A673 (cell line): ENCODE data around the gene TMEM108. TPM values are rescaled to one million over a fixed set of nuclear protein-coding genes. Genes with fewer than 3 reads are reported as not detected.
A peak's percentile ranks its signal among the peaks of the same experiment; 100 is the strongest.
"Not testable (repeated sequence)": the region's sequence is repeated elsewhere in the genome, so short reads cannot be mapped to it uniquely, and the experiment has no call there.

Source experiments
- Bru-seq: library from RNA; stranded (reverse); fragments of 400-500 nt; gene quantifications from one replicate; lab custom pipeline; 2021; lab: Mats Ljungman, UMichigan
- BruChase-seq, 2 experiments: library from RNA; stranded (reverse); fragments of 400-500 nt; gene quantifications; one replicate each; lab custom pipeline; 2021; lab: Mats Ljungman, UMichigan
- BruUV-seq: library from RNA; stranded (reverse); fragments of 400-500 nt; replicated peaks from 2 replicates; lab custom pipeline; 2021; lab: Mats Ljungman, UMichigan
- CTCF ChIA-PET: fragments of 300-600 bp; sonication (Branson Sonifier 250); formaldehyde crosslinking; loops from one replicate; lab custom pipeline; 2022; ENCODE audit warnings: antibody characterized with exemption; lab: Charles Lee
- POLR2A ChIA-PET: fragments of 300-600 bp; sonication (Branson Sonifier 250); formaldehyde crosslinking; loops from one replicate; lab custom pipeline; 2022; ENCODE audit warnings: antibody characterized with exemption; ENCODE audit not compliant: low non-redundant PET; lab: Charles Lee
- DNase-seq: peaks from one replicate; pipeline ENCODE4 v3.0.0-alpha.2; 2015; ENCODE audit warnings: low spot score
- H3K27ac ChIP-seq: fragments of 200-600 bp; sonication (generic); 2 replicates; pipeline ENCODE4 v1.5.1; 2016; ENCODE audit warnings: mixed run types, low read depth, mild to moderate bottlenecking, mixed read lengths, antibody characterized with exemption, low read length; ENCODE audit not compliant: poor library complexity, severe bottlenecking
- H3K27me3 ChIP-seq: fragments of 200-600 bp; sonication (generic); replicated peaks from 2 replicates; pipeline ENCODE4 v1.6.1; 2017; ENCODE audit warnings: mixed run types, low read depth, mild to moderate bottlenecking, mixed read lengths, antibody characterized with exemption, low read length; ENCODE audit not compliant: insufficient read depth, poor library complexity
- H3K36me3 ChIP-seq: fragments of 200-600 bp; sonication (generic); 2 replicates; pipeline ENCODE4 v1.6.1; 2016; ENCODE audit warnings: mixed run types, mild to moderate bottlenecking, mixed read lengths, antibody characterized with exemption, low read length; ENCODE audit not compliant: insufficient read depth, poor library complexity, severe bottlenecking
- H3K4me1 ChIP-seq: fragments of 200-600 bp; sonication (generic); 2 replicates; pipeline ENCODE4 v1.6.1; 2017; ENCODE audit warnings: mixed run types, mild to moderate bottlenecking, mixed read lengths, antibody characterized with exemption, low read length; ENCODE audit not compliant: insufficient read depth, poor library complexity, severe bottlenecking
- H3K4me3 ChIP-seq: fragments of 200-600 bp; sonication (generic); 2 replicates; pipeline ENCODE4 v1.5.1; 2016; ENCODE audit warnings: low read depth, mixed run types, mild to moderate bottlenecking, mixed read lengths, low read length; ENCODE audit not compliant: poor library complexity, severe bottlenecking
- H3K9me3 ChIP-seq: fragments of 200-600 bp; sonication (generic); 2 replicates; pipeline ENCODE4 v1.6.1; 2016; ENCODE audit warnings: mixed run types, low read depth, mild to moderate bottlenecking, mixed read lengths, antibody characterized with exemption, low read length; ENCODE audit not compliant: poor library complexity, severe bottlenecking
- EZH2 ChIP-seq: fragments of 200-600 bp; sonication (generic); IDR thresholded peaks from 2 replicates; pipeline ENCODE4 v1.6.1; 2017; ENCODE audit warnings: borderline replicate concordance, low read depth, mild to moderate bottlenecking, mixed read lengths, antibody characterized with exemption, low read length; ENCODE audit not compliant: poor library complexity, severe bottlenecking
- intact Hi-C: fragments of 100-400 bp; cut with micrococcal nuclease; formaldehyde crosslinking; loops from one replicate; pipeline ENCODE4 v1.10.0; 2022; ENCODE audit not compliant: unreplicated experiment
- long read RNA-seq: library from polyadenylated mRNA; stranded (forward); transcript quantifications from one replicate; pipeline ENCODE4 v2.0.0, GENCODE V29; 2022
- total RNA-seq: library from RNA; stranded (reverse); gene quantifications from 2 replicates; pipeline ENCODE4 v1.2.3, GENCODE V29; 2021
- TF ChIP-seq, protein P1 (sequence below): fragments of 300-800, 200-600 bp; sonication (generic); conservative IDR thresholded peaks from 2 replicates; pipeline ENCODE4 v1.5.1; 2017; ENCODE audit warnings: low read depth, mild to moderate bottlenecking, antibody characterized with exemption, low read length, moderate library complexity, mixed read lengths

TMEM108 gene
- total RNA-seq, result 0.30 TPM in 1 of 2 replicates, not detected in the other
- Bru-seq, nascent RNA, result percentile 9 among the genes with signal in this experiment
- BruChase-seq, experiment 1, labeled RNA remaining after a 2-hour chase, result percentile 7 among the genes with signal in this experiment
- percentile 3 among the genes with signal in this experiment for BruChase-seq, experiment 2, labeled RNA remaining after a 6-hour chase
- long read RNA-seq, result 0 reads

DNA sequence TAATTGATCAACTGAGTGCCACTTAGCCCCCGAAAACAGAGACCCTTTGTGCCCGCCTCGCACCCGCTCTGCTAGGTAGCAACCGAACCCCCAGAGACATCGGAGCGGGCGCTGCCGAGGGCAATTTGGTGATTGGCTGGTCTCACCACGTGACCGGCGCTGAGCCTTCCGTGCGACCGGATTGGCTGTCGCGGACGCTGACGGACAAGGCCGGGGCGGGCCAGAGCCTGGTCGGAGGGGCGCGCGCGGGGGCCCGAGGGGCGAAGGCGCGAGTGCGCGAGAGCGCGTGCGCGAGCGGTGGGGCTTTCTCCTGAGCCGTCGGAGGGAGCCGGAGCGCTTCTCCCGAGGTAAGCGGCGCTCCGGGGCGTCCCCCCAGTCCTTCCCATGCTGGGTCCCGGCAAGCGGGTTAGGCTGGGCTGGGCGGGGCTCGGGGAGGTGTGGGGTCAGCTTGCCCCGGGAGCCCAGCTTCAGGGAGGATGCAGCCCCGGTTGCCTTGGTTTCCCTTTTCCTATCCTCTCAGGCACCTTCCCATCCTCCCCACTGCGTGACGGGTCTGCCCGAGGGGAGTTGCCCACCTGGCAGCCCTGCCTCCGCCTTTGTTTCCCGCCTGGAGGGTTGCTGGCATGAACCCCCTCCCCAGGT lies at the start of gene TMEM108:
Gene TMEM108 (plus strand): TSS at position 303 of the 642 bp plus-strand sequence.
- BruUV-seq, result no TSS peak
- Histone ChIP-seq H3K4me3 (peak within 1 kb of the TSS; percentile 33), H3K27me3 (peaks cover 78% of the 10 kb centered on the region), H3K4me1 (peaks cover 3% of the 10 kb centered on the region), H3K36me3 (no peaks in the 10 kb centered on the region), H3K9me3 (no peaks in the 10 kb centered on the region), H3K27ac (no peak within 1 kb of the TSS)
- intact Hi-C loops, result no loop called here
- DNase-seq, result peak; percentile 47
- CTCF ChIA-PET, result no interaction called here
- POLR2A ChIA-PET, result no interaction called here
- TF ChIP-seq, protein P1, sequence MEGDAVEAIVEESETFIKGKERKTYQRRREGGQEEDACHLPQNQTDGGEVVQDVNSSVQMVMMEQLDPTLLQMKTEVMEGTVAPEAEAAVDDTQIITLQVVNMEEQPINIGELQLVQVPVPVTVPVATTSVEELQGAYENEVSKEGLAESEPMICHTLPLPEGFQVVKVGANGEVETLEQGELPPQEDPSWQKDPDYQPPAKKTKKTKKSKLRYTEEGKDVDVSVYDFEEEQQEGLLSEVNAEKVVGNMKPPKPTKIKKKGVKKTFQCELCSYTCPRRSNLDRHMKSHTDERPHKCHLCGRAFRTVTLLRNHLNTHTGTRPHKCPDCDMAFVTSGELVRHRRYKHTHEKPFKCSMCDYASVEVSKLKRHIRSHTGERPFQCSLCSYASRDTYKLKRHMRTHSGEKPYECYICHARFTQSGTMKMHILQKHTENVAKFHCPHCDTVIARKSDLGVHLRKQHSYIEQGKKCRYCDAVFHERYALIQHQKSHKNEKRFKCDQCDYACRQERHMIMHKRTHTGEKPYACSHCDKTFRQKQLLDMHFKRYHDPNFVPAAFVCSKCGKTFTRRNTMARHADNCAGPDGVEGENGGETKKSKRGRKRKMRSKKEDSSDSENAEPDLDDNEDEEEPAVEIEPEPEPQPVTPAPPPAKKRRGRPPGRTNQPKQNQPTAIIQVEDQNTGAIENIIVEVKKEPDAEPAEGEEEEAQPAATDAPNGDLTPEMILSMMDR, result no peak
- no peak for TF ChIP-seq EZH2

DNA sequence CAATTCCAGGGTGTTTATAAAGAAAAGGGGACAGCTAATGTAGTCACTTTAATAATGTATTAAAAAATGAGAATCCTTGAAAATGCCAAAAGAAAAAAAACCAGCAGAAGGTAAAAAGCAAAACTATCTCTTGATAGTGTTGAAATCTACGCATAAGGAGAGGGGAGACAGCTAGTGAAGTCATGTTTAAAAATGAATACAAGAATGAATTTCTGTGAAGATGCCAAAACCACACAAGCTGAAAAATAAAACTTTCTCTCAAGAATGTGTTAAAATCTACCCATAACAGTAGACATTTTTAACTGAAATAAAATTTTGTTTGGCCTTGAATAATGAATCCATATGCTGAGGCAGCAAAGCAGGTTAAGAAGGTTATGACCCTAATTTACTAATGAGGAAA lies 42.2 kb upstream of the TMEM108 start:
- no TSS peak for BruUV-seq
- CTCF ChIA-PET, result no interaction called here
- H3K27ac ChIP-seq, result no peak overlapping the region
- H3K36me3 ChIP-seq, result no peaks in the 10 kb centered on the region
- H3K27me3 ChIP-seq, result no peaks in the 10 kb centered on the region
- POLR2A ChIA-PET, result no interaction called here
- no peaks in the 10 kb centered on the region for H3K4me1 ChIP-seq
- intact Hi-C loops, result no loop called here
- no peaks in the 10 kb centered on the region for H3K9me3 ChIP-seq
- no peak for DNase-seq
- H3K4me3 ChIP-seq, result no peak overlapping the region
- TF ChIP-seq, protein P1, result no peak
- TF ChIP-seq EZH2, result no peak

DNA sequence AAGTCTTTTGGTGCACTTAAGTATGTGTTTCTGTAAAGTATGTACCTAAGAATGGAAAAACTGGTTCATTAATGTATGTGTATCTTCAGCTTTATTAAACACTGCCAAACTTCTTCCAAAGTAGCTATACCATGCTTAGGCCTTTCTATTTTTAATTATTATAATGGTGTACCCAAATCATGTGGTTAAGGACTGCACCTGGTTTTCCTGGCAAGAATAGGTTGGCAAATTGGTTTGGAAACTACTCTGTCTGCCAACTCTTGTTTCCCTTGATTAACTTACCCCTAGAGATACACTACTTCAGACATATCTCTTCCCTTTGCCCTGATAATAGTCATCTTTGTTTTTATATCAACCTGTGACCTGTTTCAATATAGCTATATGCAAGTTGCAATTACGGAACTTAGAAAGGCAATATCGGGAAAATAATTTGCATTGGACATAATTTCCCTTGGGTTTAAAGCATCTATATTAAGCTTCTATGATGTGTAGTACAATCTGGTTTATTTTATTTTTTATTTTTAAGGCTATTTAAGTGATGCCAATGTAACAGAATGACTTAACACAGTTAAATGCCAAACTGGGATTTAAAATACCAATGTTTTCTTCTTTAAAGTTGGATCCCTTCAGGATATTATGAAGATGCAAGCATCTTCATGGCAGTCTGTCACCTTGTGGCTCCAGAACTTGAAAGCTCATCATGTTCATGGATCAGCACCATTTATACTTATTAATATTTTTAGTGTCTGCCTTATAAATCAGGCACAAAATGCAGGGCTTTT lies 40.6 kb upstream of the TMEM108 start:
- intact Hi-C loops, result no loop called here
- H3K27ac ChIP-seq, result no peak overlapping the region
- CTCF ChIA-PET, result no interaction called here
- H3K4me1 ChIP-seq, result no peaks in the 10 kb centered on the region
- H3K4me3 ChIP-seq, result no peak overlapping the region
- DNase-seq, result no peak
- POLR2A ChIA-PET, result no interaction called here
- no peaks in the 10 kb centered on the region for H3K27me3 ChIP-seq
- H3K9me3 ChIP-seq, result no peaks in the 10 kb centered on the region
- no peak for TF ChIP-seq EZH2
- TF ChIP-seq, protein P1, result no peak
- no TSS peak for BruUV-seq
- H3K36me3 ChIP-seq, result no peaks in the 10 kb centered on the region

DNA sequence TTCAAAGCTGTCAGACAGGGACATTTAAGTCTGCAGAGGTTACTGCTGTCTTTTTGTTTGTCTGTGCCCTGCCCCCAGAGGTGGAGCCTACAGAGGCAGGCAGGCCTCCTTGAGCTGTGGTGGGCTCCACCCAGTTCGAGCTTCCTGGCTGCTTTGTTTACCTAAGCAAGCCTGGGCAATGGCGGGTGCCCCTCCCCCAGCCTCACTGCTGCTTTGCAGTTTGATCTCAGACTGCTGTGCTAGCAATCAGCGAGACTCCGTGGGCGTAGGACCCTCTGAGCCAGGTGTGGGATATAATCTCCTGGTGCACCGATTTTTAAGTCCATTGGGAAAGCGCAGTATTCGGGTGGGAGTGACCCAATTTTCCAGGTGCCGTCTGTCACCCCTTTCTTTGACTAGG lies 33.2 kb upstream of the TMEM108 start:
- H3K4me3 ChIP-seq, DNase-seq, CTCF ChIA-PET, intact Hi-C loops, H3K36me3 ChIP-seq, POLR2A ChIA-PET, H3K27ac ChIP-seq, BruUV-seq, H3K27me3 ChIP-seq, H3K9me3 ChIP-seq, H3K4me1 ChIP-seq: not testable (repeated sequence)
